Osteoblast (primary cell): ENCODE measurements around the gene CNDP1. TPM values are rescaled to one million over a fixed set of nuclear protein-coding genes. Genes with fewer than 3 reads are reported as not detected.
A peak's percentile ranks its signal among the peaks of the same experiment; 100 is the strongest.

Experiments used
- DNase-seq: peaks from one replicate; pipeline ENCODE4 v3.0.0; 2011; ENCODE audit warnings: low spot score, mixed read lengths; ENCODE audit not compliant: insufficient read length; ENCODE audit errors: missing footprints
- H2AFZ ChIP-seq: 2 replicates; pipeline ENCODE4 v1.6.0; 2011; ENCODE audit warnings: mild to moderate bottlenecking, low read length
- H3K27ac ChIP-seq: 2 replicates; pipeline ENCODE4 v1.5.1; 2011; ENCODE audit warnings: mild to moderate bottlenecking, low read depth, low read length, moderate library complexity
- H3K27me3 ChIP-seq: 2 replicates; pipeline ENCODE4 v1.6.0; 2012; ENCODE audit warnings: mild to moderate bottlenecking, control low read depth, inconsistent platforms, low read length, moderate library complexity; ENCODE audit not compliant: insufficient read depth
- H3K36me3 ChIP-seq: 2 replicates; pipeline ENCODE4 v1.5.1; 2011; ENCODE audit warnings: mild to moderate bottlenecking, low read length, control low read depth, moderate library complexity; ENCODE audit not compliant: insufficient read depth
- H3K4me1 ChIP-seq: 2 replicates; pipeline ENCODE4 v1.5.1; 2011; ENCODE audit warnings: mild to moderate bottlenecking, low read length, control low read depth, moderate library complexity; ENCODE audit not compliant: insufficient read depth
- H3K4me2 ChIP-seq: 2 replicates; pipeline ENCODE4 v1.6.0; 2011; ENCODE audit warnings: mild to moderate bottlenecking, low read length; ENCODE audit not compliant: insufficient read depth
- H3K4me3 ChIP-seq: fragments of 200-600 bp; sonication (generic); 3 replicates; pipeline ENCODE4 v1.5.1; 2012; ENCODE audit warnings: mild to moderate bottlenecking, low read length, inconsistent platforms; ENCODE audit not compliant: insufficient read depth
- H3K79me2 ChIP-seq: 2 replicates; pipeline ENCODE4 v1.6.0; 2012; ENCODE audit warnings: mild to moderate bottlenecking, low read length, control low read depth, inconsistent platforms; ENCODE audit not compliant: insufficient read depth
- H3K9me3 ChIP-seq: 2 replicates; pipeline ENCODE4 v1.5.1; 2011; ENCODE audit warnings: low read depth, low read length, control low read depth
- H4K20me1 ChIP-seq: 2 replicates; pipeline ENCODE4 v1.6.0; 2012; ENCODE audit warnings: mild to moderate bottlenecking, low read length, control low read depth; ENCODE audit not compliant: insufficient read depth
- total RNA-seq: library from RNA; depleted of rRNA; stranded (reverse); fragments of >200 nt; gene quantifications from 2 replicates; pipeline ENCODE4 v1.2.3, GENCODE V29; 2012
- TF ChIP-seq, protein P1 (sequence below): IDR thresholded peaks from 2 replicates; pipeline ENCODE4 v1.5.1; 2011; ENCODE audit warnings: mild to moderate bottlenecking, low read depth, low read length, moderate library complexity; ENCODE audit errors: extremely low read depth

CNDP1 gene
- total RNA-seq, 1 donor, result not detected

DNA sequence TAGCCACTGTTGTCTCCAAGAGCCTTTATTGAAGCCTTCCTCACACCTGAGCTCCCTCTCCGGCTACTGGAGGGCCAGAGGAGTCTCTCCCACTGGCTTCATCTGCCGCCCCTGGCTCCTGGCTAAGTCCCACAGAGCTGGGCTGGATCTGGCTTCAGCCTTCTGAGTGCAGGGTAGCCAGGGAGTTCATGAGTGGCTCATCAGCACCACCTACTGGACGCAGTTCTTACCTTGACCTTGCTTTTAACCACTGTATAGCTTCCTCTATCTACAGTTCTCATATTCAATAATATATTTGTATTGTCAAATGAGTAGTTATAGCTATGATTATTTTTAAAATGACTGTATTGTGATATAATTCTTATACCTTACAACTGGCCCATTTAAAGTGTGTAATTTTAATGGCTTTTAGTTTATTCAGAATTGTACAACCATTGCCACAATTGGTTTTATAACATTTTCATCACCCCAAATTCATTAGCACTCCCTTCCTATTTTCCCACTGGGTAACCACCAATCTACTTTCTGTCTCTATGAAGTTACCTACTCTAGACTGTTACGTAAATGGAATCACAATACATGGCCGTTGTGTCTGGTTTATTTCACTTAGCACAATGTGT lies 17.7 kb downstream of the CNDP1 start:
- H3K36me3 ChIP-seq, result no peaks in the 10 kb centered on the region
- H3K4me3 ChIP-seq, result no peak overlapping the region
- no peak overlapping the region for H3K4me2 ChIP-seq
- H3K4me1 ChIP-seq, result peaks cover 4% of the 10 kb centered on the region
- H3K27me3 ChIP-seq, result peaks cover 18% of the 10 kb centered on the region
- H4K20me1 ChIP-seq, result no peaks in the 10 kb centered on the region
- H3K79me2 ChIP-seq, result no peaks in the 10 kb centered on the region
- H3K9me3 ChIP-seq, result no peaks in the 10 kb centered on the region
- no peak overlapping the region for H3K27ac ChIP-seq
- no peak overlapping the region for H2AFZ ChIP-seq
- TF ChIP-seq, protein P1, sequence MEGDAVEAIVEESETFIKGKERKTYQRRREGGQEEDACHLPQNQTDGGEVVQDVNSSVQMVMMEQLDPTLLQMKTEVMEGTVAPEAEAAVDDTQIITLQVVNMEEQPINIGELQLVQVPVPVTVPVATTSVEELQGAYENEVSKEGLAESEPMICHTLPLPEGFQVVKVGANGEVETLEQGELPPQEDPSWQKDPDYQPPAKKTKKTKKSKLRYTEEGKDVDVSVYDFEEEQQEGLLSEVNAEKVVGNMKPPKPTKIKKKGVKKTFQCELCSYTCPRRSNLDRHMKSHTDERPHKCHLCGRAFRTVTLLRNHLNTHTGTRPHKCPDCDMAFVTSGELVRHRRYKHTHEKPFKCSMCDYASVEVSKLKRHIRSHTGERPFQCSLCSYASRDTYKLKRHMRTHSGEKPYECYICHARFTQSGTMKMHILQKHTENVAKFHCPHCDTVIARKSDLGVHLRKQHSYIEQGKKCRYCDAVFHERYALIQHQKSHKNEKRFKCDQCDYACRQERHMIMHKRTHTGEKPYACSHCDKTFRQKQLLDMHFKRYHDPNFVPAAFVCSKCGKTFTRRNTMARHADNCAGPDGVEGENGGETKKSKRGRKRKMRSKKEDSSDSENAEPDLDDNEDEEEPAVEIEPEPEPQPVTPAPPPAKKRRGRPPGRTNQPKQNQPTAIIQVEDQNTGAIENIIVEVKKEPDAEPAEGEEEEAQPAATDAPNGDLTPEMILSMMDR, result peak; percentile 87
- peak; percentile 97 for DNase-seq

DNA sequence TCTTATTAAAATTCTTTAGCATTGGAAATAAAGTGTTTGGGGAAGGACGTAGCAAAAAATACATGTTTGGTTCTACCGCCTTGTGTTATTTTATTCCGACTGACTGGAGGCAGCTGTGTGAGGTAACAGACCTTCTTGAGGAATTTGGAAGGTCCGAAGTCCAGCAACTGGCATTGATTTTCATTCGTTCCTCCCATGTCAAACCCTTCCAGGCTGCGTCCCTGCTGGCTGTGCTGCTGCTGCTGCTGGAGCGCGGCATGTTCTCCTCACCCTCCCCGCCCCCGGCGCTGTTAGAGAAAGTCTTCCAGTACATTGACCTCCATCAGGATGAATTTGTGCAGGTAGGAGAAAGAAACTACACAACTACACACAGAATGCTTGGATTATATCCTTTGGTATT lies 21.8 kb downstream of the CNDP1 start:
- TF ChIP-seq, protein P1, result no peak
- Histone ChIP-seq H3K27ac (no peak overlapping the region), H3K27me3 (peaks cover 18% of the 10 kb centered on the region), H4K20me1 (no peaks in the 10 kb centered on the region), H3K9me3 (no peaks in the 10 kb centered on the region), H3K4me1 (no peaks in the 10 kb centered on the region), H3K79me2 (no peaks in the 10 kb centered on the region), H3K4me3 (no peak overlapping the region), H3K4me2 (no peak overlapping the region), H3K36me3 (no peaks in the 10 kb centered on the region), H2AFZ (no peak overlapping the region)
- no peak for DNase-seq

DNA sequence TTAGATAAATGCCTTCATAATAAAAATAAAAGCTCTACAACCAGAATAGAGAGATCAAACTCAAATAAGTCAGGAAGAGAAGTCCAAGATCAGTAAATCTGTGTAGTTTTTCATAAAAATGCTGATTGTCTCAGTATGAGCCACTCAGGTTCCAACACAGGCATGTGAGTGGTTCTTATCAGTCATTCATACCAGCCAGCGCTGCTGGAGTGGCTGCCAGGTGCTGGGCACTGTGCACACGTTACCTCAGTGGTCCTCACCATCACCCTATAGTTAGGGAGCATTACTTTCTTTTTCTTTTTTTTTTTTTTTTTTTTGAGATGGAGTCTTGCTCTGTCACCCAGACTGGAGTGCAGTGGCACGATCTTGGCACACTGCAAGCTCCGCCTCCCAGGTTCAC lies 23.8 kb downstream of the CNDP1 start:
- TF ChIP-seq, protein P1, result no peak
- Histone ChIP-seq H3K27me3 (peaks cover 15% of the 10 kb centered on the region), H3K4me3 (no peak overlapping the region), H3K79me2 (no peaks in the 10 kb centered on the region), H4K20me1 (no peaks in the 10 kb centered on the region), H2AFZ (no peak overlapping the region), H3K9me3 (no peaks in the 10 kb centered on the region), H3K4me1 (no peaks in the 10 kb centered on the region), H3K4me2 (no peak overlapping the region), H3K36me3 (no peaks in the 10 kb centered on the region), H3K27ac (no peak overlapping the region)
- DNase-seq, result no peak

DNA sequence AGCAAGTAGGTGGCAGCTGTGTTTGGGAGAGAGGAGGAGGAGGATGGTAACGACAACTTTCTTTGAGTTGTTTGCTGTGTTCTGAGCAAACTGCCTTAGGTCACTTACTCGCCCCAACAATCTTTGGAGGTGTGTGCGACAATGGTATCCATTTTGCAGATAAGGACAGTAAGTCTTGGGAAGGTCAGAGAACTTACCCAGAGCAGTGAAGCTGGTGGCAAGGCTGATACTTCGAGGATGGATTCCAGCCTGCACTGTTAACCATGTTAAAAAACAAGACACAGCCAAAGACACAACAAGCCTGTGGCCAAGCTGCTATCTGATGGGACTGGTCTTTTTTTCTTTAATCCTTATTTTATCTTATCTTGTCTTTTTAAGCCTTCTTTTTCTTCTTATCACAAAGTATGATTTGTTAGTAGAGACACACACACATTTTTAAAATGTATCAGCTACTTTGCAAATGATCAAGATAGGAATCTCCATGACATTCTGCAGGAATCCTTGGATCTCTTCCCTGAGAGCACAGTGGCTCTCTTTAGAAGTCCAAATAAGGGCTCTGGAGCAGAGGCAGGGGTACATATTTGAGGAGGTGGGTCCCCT lies 27.9 kb downstream of the CNDP1 start:
- no peak overlapping the region for H2AFZ ChIP-seq
- no peak overlapping the region for H3K27ac ChIP-seq
- H4K20me1 ChIP-seq, result no peaks in the 10 kb centered on the region
- H3K4me2 ChIP-seq, result no peak overlapping the region
- no peaks in the 10 kb centered on the region for H3K79me2 ChIP-seq
- no peak overlapping the region for H3K4me3 ChIP-seq
- no peaks in the 10 kb centered on the region for H3K4me1 ChIP-seq
- DNase-seq, result no peak
- H3K27me3 ChIP-seq, result peaks cover 2% of the 10 kb centered on the region
- H3K36me3 ChIP-seq, result no peaks in the 10 kb centered on the region
- H3K9me3 ChIP-seq, result no peaks in the 10 kb centered on the region
- TF ChIP-seq, protein P1, result no peak
